GM12878 (cell line): ENCODE measurements around the gene CTRB1. TPM values are rescaled to one million over a fixed set of nuclear protein-coding genes. Genes with fewer than 3 reads are reported as not detected.

ENCODE experiments used
- ATAC-seq: fragments of 200-7000 bp; cut with Tn5 transposase; 3 replicates; pipeline ENCODE4 v1.9.1; 2020; ENCODE audit warnings: mild to moderate bottlenecking, moderate library complexity
- BruUV-seq: library from RNA; stranded (reverse); fragments of 400-500 nt; replicated peaks from 2 replicates; lab custom pipeline; 2021; lab: Mats Ljungman, UMichigan
- CTCF ChIA-PET: fragments of 300-600 bp; sonication (Branson Sonifier 250); formaldehyde crosslinking; extraction: SDS; loops from one replicate; lab custom pipeline; 2021; ENCODE audit warnings: inconsistent platforms; lab: Yijun Ruan, JAX
- POLR2A ChIA-PET: fragments of 350-600 bp; formaldehyde crosslinking; extraction: SDS; loops from one replicate; lab custom pipeline; 2021; ENCODE audit warnings: inconsistent platforms; lab: Charles Lee
- RAD21 ChIA-PET: fragments of 300-600 bp; sonication (Branson Sonifier 250); formaldehyde crosslinking; loops from one replicate; lab custom pipeline; 2023; ENCODE audit warnings: antibody characterized with exemption; ENCODE audit not compliant: unreplicated experiment; lab: Charles Lee
- SMC1A ChIA-PET: fragments of 300-600 bp; sonication (Branson Sonifier 250); formaldehyde crosslinking; loops from one replicate; lab custom pipeline; 2023; ENCODE audit not compliant: unreplicated experiment, uncharacterized antibody; lab: Charles Lee
- DNase-seq: peaks from one replicate; pipeline ENCODE4 v3.0.0-alpha.2; 2011; ENCODE audit warnings: low read depth, low spot score
- FAIRE-seq: peaks from 3 replicates; lab custom pipeline; 2011; peaks lifted over from hg19 to GRCh38; lab: Jason Lieb, UNC
- H2AFZ ChIP-seq: 2 replicates; pipeline ENCODE4 v1.6.0; 2011; ENCODE audit warnings: low read depth, low read length, control low read depth; ENCODE audit not compliant: control insufficient read depth
- H3K27ac ChIP-seq: 2 replicates; pipeline ENCODE4 v1.5.1; 2011; ENCODE audit warnings: control low read depth; ENCODE audit not compliant: control insufficient read depth, insufficient read depth
- H3K27me3 ChIP-seq, 2 experiments: replicated peaks in 1 of 2; 2 replicates each; pipeline versions ENCODE4 v1.6.0 to v1.6.1; 2011; ENCODE audit warnings: low read length in 1 of 2; ENCODE audit not compliant: control insufficient read depth in 2 of 2, insufficient read depth in 2 of 2
- H3K36me3 ChIP-seq, 2 experiments: 2 replicates each; pipeline ENCODE4 v1.5.1; 2011; ENCODE audit warnings: low read length in 1 of 2; ENCODE audit not compliant: control insufficient read depth in 2 of 2, insufficient read depth in 2 of 2
- H3K4me1 ChIP-seq: 2 replicates; pipeline ENCODE4 v1.6.1; 2011; ENCODE audit warnings: mild to moderate bottlenecking, low read length, moderate library complexity, mixed read lengths; ENCODE audit not compliant: control insufficient read depth, insufficient read depth
- H3K4me2 ChIP-seq: 2 replicates; pipeline ENCODE4 v1.6.0; 2011; ENCODE audit warnings: control low read depth; ENCODE audit not compliant: control insufficient read depth, insufficient read depth
- H3K4me3 ChIP-seq: fragments of 200-600 bp; sonication (generic); 2 replicates; pipeline ENCODE4 v1.5.1; 2016
- H3K79me2 ChIP-seq: 2 replicates; pipeline ENCODE4 v1.6.0; 2011; ENCODE audit warnings: low read length; ENCODE audit not compliant: control insufficient read depth, insufficient read depth
- H3K9ac ChIP-seq: 2 replicates; pipeline ENCODE4 v1.8.0; 2011; ENCODE audit warnings: low read length, control low read depth, mixed read lengths; ENCODE audit not compliant: control insufficient read depth, insufficient read depth
- H3K9me3 ChIP-seq: replicated peaks from 3 replicates; pipeline ENCODE4 v1.5.1; 2011; ENCODE audit warnings: mild to moderate bottlenecking, low read length; ENCODE audit not compliant: control insufficient read depth, insufficient read depth
- H4K20me1 ChIP-seq: 2 replicates; pipeline ENCODE4 v1.6.0; 2011; ENCODE audit not compliant: control insufficient read depth, insufficient read depth
- CHD2 ChIP-seq: IDR thresholded peaks from 2 replicates; pipeline ENCODE4 v1.6.1; 2011; ENCODE audit warnings: low read depth, low read length, improper control_type of control experiment, borderline replicate concordance
- MTA2 ChIP-seq: fragments of 450-650 bp; IDR thresholded peaks from 2 replicates; pipeline ENCODE4 v1.6.1; 2016; ENCODE audit warnings: low read depth, mild to moderate bottlenecking, moderate library complexity
- MXI1 ChIP-seq: fragments of 150-350 bp; IDR thresholded peaks from 2 replicates; pipeline ENCODE4 v1.6.1; 2011; ENCODE audit warnings: low read depth, mild to moderate bottlenecking, inconsistent platforms, low read length, improper control_type of control experiment
- PAX8 ChIP-seq: fragments of 450-650 bp; IDR thresholded peaks from 2 replicates; pipeline ENCODE4 v1.6.1; 2017; ENCODE audit warnings: mild to moderate bottlenecking, moderate library complexity
- RB1 ChIP-seq: fragments of 450-650 bp; formaldehyde crosslinking; IDR thresholded peaks from 2 replicates; pipeline ENCODE4 v1.6.1; 2017; ENCODE audit warnings: mild to moderate bottlenecking, borderline replicate concordance
- REST ChIP-seq: IDR thresholded peaks from 2 replicates; pipeline ENCODE4 v1.6.1; 2012; ENCODE audit warnings: mild to moderate bottlenecking, low read depth, low read length
- SKIL ChIP-seq: fragments of 450-650 bp; IDR thresholded peaks from 2 replicates; pipeline ENCODE4 v1.6.1; 2017; ENCODE audit warnings: mild to moderate bottlenecking, low read depth, inconsistent platforms; ENCODE audit not compliant: poor library complexity, severe bottlenecking
- SP1 ChIP-seq: IDR thresholded peaks from one replicate; pipeline ENCODE4 v1.6.1; 2011; ENCODE audit warnings: low read depth, low read length
- STAT3 ChIP-seq: IDR thresholded peaks from 2 replicates; pipeline ENCODE4 v1.6.1; 2011; ENCODE audit warnings: low read depth, low read length, improper control_type of control experiment
- SUPT20H ChIP-seq: IDR thresholded peaks from 2 replicates; pipeline ENCODE4 v1.6.1; 2011; ENCODE audit warnings: low read depth, mild to moderate bottlenecking, low read length, moderate library complexity, borderline replicate concordance; ENCODE audit not compliant: control insufficient read depth
- TAF1 ChIP-seq: IDR thresholded peaks from 2 replicates; pipeline ENCODE4 v1.6.1; 2011; ENCODE audit warnings: mild to moderate bottlenecking, low read depth, low read length, borderline replicate concordance
- TCF7 ChIP-seq: IDR thresholded peaks from 2 replicates; pipeline ENCODE4 v1.6.1; 2014; ENCODE audit warnings: antibody characterized with exemption, borderline replicate concordance
- ZNF207 ChIP-seq: fragments of 450-650 bp; IDR thresholded peaks from 2 replicates; pipeline ENCODE4 v1.6.1; 2014; ENCODE audit warnings: antibody characterized with exemption, mild to moderate bottlenecking, borderline replicate concordance
- ZNF592 ChIP-seq: fragments of 450-650 bp; IDR thresholded peaks from 2 replicates; pipeline ENCODE4 v1.6.1; 2017; ENCODE audit warnings: mild to moderate bottlenecking, moderate library complexity
- WGBS: methylation state at CpG from one replicate; pipeline ENCODE4 v1.1.6; 2016; ENCODE audit warnings: low lambda C conversion rate; ENCODE audit not compliant: insufficient replicate concordance, insufficient coverage; ENCODE audit errors: missing lambda C conversion rate; 5-methylcytosine and 5-hydroxymethylcytosine counted together
- in situ Hi-C: fragments of 300-500 bp; cut with MboI; formaldehyde crosslinking; loops from 9 replicates; pipeline ENCODE4 v1.14.3; 2018; ENCODE audit warnings: mixed read lengths
- intact Hi-C: fragments of 100-400 bp; cut with micrococcal nuclease; formaldehyde crosslinking; loops from one replicate; pipeline ENCODE4 v1.14.2; 2022; ENCODE audit not compliant: unreplicated experiment
- polyA plus RNA-seq, 11 experiments: library from polyadenylated mRNA; depleted of rRNA in 4 of 11; unstranded in 6 of 11; stranded (reverse) in 5 of 11; fragments of >200 nt; fragmentation: Nextera tagmentation in 4 of 11; fragmentation: Illumina TruSeq in 1 of 11; extraction: Ambion mirVana in 4 of 11; extraction: Trizol in 1 of 11; gene quantifications; 1 replicate in 1 of 11; 2 replicates in 10 of 11; pipeline versions ENCODE4 v1.2.1 to v1.2.3, GENCODE V29; 2011 to 2016; ENCODE audit warnings: inconsistent platforms in 2 of 11, missing spikeins in 2 of 11, low read depth in 1 of 11
- total RNA-seq, 4 experiments: library from RNA; depleted of rRNA in 3 of 4; stranded (reverse); fragments of >200 nt in 3 of 4; fragmentation: Illumina TruSeq in 1 of 4; extraction: Trizol in 1 of 4; gene quantifications; 2 replicates each; pipeline versions ENCODE4 v1.2.1 to v1.2.3, GENCODE V29; 2013 to 2021

Gene CTRB1
- total and polyA plus RNA-seq, 10 of the 15 experiments (the other 5 are each of a cell fraction or from before 2014, with no cell fraction given), result 0.28 to 4.4 TPM; not detected in 8

- FAIRE-seq (no peak), ATAC-seq (no peak), DNase-seq (no peak)
- Histone ChIP-seq H3K4me3 (no peak overlapping the region), H3K79me2 (no peaks in the 10 kb centered on the region), H3K36me3 (no peaks in the 10 kb centered on the region), H3K9me3 (no peaks in the 10 kb centered on the region), H2AFZ (no peak overlapping the region), H4K20me1 (no peaks in the 10 kb centered on the region), H3K4me2 (no peak overlapping the region), H3K9ac (no peak overlapping the region), H3K4me1 (no peaks in the 10 kb centered on the region), H3K27ac (no peak overlapping the region), H3K27me3 (peaks cover 1 to 4% of the 10 kb centered on the region in 2 experiments)
- POLR2A ChIA-PET, result no interaction called here
- in situ Hi-C loops, result no loop called here
- BruUV-seq, result no TSS peak
- 64% methylated on average over 10 of the region's 10 CpGs for WGBS
- SMC1A ChIA-PET, result interaction anchor here (1.0 kb wide), 1 partner anchor 18 kb away, joined by 3 read pairs; no protein-coding TSS in a partner anchor
- RAD21 ChIA-PET, result no interaction called here
- CTCF ChIA-PET, result no interaction called here
- intact Hi-C loops, result no loop called here
- TF ChIP-seq RB1 (no peak), TAF1 (no peak), SKIL (no peak), PAX8 (no peak), ZNF207 (no peak), REST (no peak), MXI1 (no peak), SUPT20H (no peak), TCF7 (no peak), MTA2 (no peak), SP1 (no peak), ZNF592 (no peak), CHD2 (no peak), STAT3 (no peak)
These were observed 24.9 kb upstream of the CTRB1 start for GRCh38 chr16:75193730-75194444.
